Activated naive CD4-positive, alpha-beta T cell treated with anti-CD3 and anti-CD28 coated beads, Interleukin-2, amount 50 U/mL, for 72 hours (primary cell): Measurements from ENCODE around the gene ODAD4. TPM values are rescaled to one million over a fixed set of nuclear protein-coding genes. Genes with fewer than 3 reads are reported as not detected.

Experiments used
- ATAC-seq, 2 donors: fragments of 150-1000 bp; cut with Tn5 transposase; 2 replicates each; pipeline ENCODE4 v1.10.0; 2021; ENCODE audit warnings: mild to moderate bottlenecking in 2 of 2, moderate library complexity in 2 of 2
- DNase-seq, 2 donors: peaks; one replicate each; pipeline ENCODE4 v3.0.0; 2021 to 2022; ENCODE audit warnings: low spot score in 2 of 2
- H3K27ac Mint-ChIP-seq, 2 donors: one replicate each; pipeline ENCODE4 v1.8.0; 2022; ENCODE audit warnings: mild to moderate bottlenecking in 2 of 2, mixed read lengths in 2 of 2
- H3K36me3 Mint-ChIP-seq, 2 donors: one replicate each; pipeline ENCODE4 v1.8.0; 2022; ENCODE audit warnings: mixed read lengths in 2 of 2
- H3K9me3 Mint-ChIP-seq, 2 donors: one replicate each; pipeline ENCODE4 v1.8.0; 2022; ENCODE audit warnings: mixed read lengths in 2 of 2
- total RNA-seq, 2 donors: library from RNA; stranded (reverse); gene quantifications; one replicate each; pipeline ENCODE4 v1.2.3, GENCODE V29; 2022

ODAD4 gene, protein sequence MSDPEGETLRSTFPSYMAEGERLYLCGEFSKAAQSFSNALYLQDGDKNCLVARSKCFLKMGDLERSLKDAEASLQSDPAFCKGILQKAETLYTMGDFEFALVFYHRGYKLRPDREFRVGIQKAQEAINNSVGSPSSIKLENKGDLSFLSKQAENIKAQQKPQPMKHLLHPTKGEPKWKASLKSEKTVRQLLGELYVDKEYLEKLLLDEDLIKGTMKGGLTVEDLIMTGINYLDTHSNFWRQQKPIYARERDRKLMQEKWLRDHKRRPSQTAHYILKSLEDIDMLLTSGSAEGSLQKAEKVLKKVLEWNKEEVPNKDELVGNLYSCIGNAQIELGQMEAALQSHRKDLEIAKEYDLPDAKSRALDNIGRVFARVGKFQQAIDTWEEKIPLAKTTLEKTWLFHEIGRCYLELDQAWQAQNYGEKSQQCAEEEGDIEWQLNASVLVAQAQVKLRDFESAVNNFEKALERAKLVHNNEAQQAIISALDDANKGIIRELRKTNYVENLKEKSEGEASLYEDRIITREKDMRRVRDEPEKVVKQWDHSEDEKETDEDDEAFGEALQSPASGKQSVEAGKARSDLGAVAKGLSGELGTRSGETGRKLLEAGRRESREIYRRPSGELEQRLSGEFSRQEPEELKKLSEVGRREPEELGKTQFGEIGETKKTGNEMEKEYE
- 1 to 10 TPM; 1.2 to 2.0 TPM for total RNA-seq

DNA sequence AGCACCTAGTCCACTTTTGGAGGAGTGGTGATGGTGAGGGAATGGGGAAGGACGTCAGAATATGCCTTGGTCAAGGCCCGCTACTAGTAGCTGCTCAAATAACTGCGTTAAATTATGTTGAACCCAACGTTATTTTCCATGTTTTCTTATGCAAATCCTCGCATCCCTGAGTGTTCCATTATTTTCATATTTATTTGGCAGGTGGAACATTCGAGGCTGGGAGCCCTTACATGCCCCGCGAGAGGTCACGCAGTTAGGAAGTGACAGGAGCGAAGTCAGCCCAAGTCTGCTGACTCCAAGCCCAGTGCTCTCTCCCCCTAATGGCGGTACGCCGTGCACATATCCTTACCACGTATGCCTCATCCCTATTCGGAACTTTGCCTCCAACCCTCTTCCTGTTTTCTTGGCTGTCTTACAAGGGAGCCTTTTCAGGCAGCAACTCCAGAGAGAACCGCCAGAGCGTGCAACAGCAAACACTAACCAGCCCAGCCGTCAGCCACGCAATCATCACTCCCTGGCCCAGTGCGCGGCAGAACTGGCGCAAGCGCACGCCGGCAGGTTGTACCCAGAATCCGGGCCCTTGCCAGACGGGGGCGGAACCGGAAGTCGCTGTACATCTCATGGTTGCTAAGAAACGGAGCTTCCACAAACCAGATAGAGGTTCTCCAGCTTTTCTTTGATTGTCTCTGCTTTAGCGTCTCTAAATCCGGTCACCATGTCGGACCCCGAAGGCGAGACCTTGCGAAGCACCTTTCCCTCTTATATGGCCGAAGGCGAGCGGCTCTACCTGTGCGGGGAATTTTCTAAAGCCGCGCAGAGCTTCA is at the start of gene ODAD4:
ODAD4 (plus strand) TSS at position 609 of the 824 bp plus-strand sequence; CDS start at position 716, 107 bp downstream.
- no peaks in the 10 kb centered on the region for H3K9me3 Mint-ChIP-seq
- ATAC-seq, result peak; percentile 98 to 99
- peak; percentile 94 to 96 for DNase-seq
- peaks cover 0 to 13% of the 10 kb centered on the region in 2 donors for H3K36me3 Mint-ChIP-seq
- peak within 1 kb of the TSS; percentile 86 to 90 for H3K27ac Mint-ChIP-seq

DNA sequence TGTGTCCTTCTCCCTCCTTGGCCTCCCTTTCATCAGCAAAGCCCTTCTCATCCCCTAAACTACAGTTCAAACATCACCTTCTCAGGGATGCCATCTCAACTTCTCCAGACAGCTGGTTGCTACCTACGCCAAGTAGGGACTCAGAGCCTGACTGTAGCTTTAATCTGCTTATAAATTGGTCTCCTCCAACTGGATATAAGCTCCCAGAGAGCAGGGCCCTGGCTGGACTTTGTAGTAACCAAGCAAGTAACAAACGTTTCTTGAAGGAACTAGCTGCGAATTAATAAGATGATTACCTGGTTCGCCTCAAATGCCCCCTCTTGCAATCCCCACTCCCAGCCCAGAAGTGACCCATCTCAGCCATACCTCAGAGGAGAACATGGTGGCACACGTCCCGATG is 47.7 kb upstream of the ODAD4 start:
- DNase-seq (no peak), ATAC-seq (no peak)
- peak overlapping the region in 1 of 2 donors; percentile 22 for H3K27ac Mint-ChIP-seq
- H3K9me3 Mint-ChIP-seq, result no peaks in the 10 kb centered on the region
- peaks cover 24% of the 10 kb centered on the region in 2 donors for H3K36me3 Mint-ChIP-seq

DNA sequence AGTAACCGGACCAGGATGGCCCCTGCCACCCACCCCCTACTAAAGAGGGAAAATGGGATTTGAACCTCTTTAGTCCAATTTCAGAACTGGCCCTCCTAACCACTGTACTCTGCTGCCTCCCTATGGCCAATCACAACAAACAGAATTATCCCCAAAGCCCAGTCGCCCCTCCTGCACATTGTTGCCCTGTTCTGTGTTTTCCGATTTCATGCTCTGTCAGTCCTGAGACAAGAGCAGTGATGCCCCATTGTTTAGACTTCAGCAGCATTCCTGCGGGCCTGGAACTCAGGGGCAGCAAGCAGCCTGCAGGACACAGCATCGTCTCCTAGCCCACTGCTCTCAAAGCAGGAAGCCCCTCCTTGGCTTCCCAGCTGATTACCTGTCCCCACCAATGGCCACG is 44.7 kb upstream of the ODAD4 start:
- Mint-ChIP-seq H3K9me3 (no peaks in the 10 kb centered on the region), H3K27ac (no peak overlapping the region), H3K36me3 (peaks cover 19 to 20% of the 10 kb centered on the region in 2 donors)
- DNase-seq (no peak), ATAC-seq (no peak)

DNA sequence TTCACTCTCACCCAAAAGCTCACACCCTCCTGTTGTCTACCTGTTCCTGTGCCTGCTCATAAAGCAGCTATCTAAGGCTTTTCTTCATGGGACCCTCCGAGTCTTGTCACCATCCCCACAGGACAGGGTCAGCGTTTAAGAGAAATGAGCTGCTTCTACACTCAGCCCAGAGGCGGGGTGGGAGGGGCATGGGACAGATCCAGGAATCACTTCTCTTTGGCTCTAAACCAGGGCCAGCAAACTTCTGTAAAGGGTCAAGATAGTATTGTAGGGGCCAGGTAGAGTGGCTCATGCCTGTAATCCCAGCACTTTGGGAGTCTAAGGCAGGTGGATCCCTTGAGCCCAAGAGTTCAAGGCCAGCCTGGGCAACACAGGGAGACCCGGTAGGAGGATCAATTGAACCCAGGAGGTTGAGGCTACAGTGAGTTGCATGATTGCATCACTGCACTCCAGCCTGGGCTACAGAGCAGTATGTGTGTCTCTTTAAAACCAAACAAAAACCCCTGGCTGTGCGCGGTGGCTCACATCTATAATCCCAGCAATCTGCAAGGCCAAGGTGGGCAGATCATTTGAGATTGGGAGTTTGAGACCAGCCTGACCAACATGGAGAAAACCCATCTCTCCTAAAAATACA is 42.0 kb upstream of the ODAD4 start:
- H3K36me3 Mint-ChIP-seq, result peaks cover 14 to 25% of the 10 kb centered on the region in 2 donors

DNA sequence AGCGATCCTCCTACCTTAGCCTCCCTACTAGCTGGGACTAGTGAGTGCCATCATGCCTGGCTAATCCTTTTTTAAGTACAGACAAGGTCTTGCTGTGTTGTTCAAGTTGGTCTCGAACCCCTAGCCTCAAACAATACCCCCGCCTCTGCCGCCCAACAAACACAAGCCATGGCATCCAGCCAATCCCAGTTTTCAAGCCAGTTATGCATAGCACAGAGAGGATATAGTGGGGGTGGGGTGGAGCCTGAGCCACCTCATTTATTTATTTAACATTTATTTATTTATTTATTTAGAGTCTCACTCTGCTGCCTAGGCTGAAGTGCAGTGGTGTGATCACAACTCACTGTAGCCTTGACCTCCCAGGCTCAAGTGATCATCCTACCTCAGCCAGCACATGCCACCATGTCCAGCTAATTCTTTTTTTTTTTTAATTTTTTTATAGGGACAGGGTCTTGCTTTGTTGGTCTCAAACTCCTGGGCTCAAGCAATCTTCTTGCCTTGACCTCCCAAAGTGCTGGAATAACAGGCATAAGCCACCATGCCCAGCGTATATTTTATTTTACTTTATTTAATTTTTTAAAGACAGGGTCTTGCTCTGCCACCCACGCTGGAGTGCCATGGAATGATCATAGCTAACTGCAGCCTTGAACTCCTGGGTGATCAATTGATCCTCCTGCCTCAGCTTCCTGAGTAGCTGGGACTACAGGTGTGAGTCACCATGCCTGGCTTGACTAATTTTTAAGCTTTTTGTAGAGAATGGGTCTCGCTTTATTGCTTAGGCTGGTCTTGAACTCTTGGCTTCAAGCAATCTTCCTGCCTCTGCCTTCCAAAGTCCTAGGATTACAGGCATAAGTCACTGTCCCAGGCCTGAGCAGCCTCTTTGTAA is 39.0 kb upstream of the ODAD4 start:
- ATAC-seq (no peak), DNase-seq (no peak)
- H3K9me3 Mint-ChIP-seq, result no peaks in the 10 kb centered on the region
- peaks cover under 1 to 16% of the 10 kb centered on the region in 2 donors for H3K36me3 Mint-ChIP-seq
- H3K27ac Mint-ChIP-seq, result peak overlapping the region in 1 of 2 donors; percentile 85

More for the DNA sequence above, 42.0 kb upstream of the ODAD4 start:
- DNase-seq, result no peak
- no peak for ATAC-seq
- no peaks in the 10 kb centered on the region for H3K9me3 Mint-ChIP-seq
- H3K27ac Mint-ChIP-seq, result peak overlapping the region in 1 of 2 donors; percentile 60

DNA sequence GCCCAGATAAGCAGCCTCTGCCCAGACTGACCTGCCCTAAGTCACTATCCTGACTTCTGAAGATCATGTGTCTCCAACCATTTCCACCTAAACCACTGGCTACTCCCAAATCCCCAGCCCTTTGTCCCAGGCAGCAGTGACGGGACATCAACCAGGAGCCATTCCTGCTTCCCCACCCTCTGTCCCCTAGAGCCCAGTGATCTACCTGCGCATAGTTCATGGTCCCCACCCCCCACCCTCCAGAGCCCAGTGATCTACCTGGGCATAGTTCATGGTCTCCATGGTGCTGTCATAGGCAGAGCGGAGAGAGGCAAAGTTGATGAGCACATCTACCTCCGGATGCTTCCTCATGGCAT is 38.4 kb upstream of the ODAD4 start:
- peak overlapping the region in 1 of 2 donors; percentile 85 for H3K27ac Mint-ChIP-seq
- DNase-seq (no peak), ATAC-seq (no peak)
- H3K9me3 Mint-ChIP-seq, result no peaks in the 10 kb centered on the region
- H3K36me3 Mint-ChIP-seq, result peaks cover 0 to 14% of the 10 kb centered on the region in 2 donors

DNA sequence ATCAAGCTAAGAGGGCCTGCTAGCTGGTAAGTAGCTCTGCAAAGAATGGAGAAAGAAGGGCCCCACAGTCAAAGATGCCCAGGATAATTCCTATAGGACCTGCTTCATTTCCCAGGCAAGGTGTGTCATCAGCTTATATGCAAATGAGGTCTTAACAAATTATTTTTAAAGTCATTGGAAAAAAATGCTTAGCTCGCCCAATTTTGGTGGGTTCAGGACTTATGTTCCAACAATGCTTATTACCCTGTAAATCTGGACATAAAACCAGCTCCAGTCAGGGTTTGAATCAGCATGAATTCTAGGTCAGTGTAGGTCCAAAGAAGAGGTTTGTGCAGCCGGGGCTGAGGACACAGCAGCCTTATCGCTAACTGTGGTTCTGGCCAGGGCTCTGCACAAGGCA is 37.0 kb upstream of the ODAD4 start:
- no peak for DNase-seq
- no peak for ATAC-seq
- Mint-ChIP-seq H3K27ac (no peak overlapping the region), H3K9me3 (no peaks in the 10 kb centered on the region), H3K36me3 (peaks cover 0 to 10% of the 10 kb centered on the region in 2 donors)

DNA sequence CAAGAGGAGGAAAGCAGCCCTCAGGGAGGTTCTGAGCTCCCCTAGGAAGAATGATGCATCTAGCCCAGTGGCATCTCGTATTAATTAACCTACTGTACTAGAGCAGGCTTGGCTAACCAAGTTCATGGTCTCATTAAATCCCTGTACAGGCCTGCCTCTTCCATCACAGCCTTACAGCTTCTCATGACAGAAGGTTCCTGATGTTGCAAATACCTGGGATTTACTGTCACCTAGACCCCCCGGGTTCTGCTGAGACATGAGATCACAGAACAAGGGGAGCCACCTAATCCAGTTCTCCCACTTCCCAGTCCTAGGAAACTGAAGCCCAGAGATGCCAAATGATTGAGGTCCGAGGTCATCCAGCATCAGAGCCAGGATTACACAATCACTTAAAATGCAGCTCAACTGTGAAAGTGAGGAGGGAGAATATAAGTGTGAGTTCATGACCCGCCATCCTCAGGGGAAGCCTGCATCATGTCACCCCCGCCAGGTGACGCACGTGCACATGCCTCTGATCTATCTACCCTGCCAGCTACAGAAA is 35.6 kb upstream of the ODAD4 start:
- Mint-ChIP-seq H3K27ac (peak overlapping the region in 1 of 2 donors; percentile 68), H3K36me3 (peaks cover 0 to 6% of the 10 kb centered on the region in 2 donors)
- ATAC-seq, result no peak

DNA sequence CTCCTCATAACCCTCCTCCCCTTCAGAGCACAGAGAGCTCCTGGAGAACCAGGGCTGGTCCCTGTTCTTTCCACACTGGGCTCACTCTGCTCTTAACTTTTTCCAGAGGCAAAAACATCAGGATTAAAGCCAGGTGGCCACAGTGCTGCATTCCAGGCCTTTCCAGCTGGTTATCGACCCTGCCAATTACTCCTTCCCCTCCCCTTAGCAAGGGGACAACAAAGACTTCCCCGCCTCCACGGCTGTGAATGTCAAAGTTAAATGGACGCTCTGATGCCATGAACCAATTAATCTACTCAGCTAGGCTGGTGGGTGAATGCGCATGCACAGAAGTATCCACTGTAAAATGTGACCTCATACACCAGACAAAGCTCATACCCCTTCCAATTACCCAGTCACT is 34.8 kb upstream of the ODAD4 start:
- peaks cover 0 to 4% of the 10 kb centered on the region in 2 donors for H3K36me3 Mint-ChIP-seq
- H3K27ac Mint-ChIP-seq, result no peak overlapping the region
- H3K9me3 Mint-ChIP-seq, result no peaks in the 10 kb centered on the region
- no peak for DNase-seq
- no peak for ATAC-seq

More for the DNA sequence above, 35.6 kb upstream of the ODAD4 start:
- DNase-seq, result no peak
- H3K9me3 Mint-ChIP-seq, result no peaks in the 10 kb centered on the region

DNA sequence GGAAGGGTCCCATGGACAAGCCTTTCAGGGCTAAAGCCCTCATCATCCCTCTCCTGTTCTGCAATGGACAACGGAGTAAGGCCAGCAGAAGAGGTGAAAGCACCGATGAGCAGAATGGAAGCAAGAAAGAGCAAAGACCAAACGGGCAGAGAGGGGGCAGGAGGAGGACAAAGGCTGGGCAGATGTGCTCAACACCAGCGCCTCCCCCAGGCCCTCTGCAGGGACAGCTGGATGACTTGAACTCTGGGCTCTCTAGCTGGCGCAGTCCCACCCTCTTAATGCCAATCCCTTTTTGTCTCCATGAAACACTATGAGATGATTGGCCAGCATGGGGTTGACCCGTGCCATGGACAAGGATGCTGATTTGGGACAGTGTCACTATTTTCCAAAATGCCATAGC is 33.7 kb upstream of the ODAD4 start:
- Mint-ChIP-seq H3K27ac (no peak overlapping the region), H3K36me3 (peaks cover 8 to 10% of the 10 kb centered on the region in 2 donors), H3K9me3 (no peaks in the 10 kb centered on the region)
- DNase-seq (no peak), ATAC-seq (no peak)

DNA sequence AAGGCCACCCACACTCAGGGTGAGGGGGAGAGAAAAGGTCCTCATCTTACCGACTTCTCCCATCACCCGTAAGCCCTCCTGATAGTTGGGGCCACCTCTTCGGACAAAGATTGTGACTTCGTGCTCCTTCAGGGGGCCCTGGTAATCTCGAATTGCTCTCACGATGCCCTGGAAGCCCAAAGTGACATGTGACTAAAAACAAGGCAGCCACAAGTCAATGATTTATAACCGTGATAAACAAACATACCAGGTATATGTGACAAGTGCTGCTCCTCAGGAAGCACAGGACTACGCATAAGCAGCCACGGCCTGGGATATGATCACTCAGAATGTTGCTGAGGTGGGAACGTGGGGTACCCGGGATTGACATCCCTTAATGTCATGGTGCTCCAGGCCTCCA is 28.8 kb upstream of the ODAD4 start:
- Mint-ChIP-seq H3K9me3 (no peaks in the 10 kb centered on the region), H3K36me3 (peaks cover 6 to 13% of the 10 kb centered on the region in 2 donors), H3K27ac (peak overlapping the region in 1 of 2 donors; percentile 24)
- no peak for DNase-seq
- ATAC-seq, result no peak

DNA sequence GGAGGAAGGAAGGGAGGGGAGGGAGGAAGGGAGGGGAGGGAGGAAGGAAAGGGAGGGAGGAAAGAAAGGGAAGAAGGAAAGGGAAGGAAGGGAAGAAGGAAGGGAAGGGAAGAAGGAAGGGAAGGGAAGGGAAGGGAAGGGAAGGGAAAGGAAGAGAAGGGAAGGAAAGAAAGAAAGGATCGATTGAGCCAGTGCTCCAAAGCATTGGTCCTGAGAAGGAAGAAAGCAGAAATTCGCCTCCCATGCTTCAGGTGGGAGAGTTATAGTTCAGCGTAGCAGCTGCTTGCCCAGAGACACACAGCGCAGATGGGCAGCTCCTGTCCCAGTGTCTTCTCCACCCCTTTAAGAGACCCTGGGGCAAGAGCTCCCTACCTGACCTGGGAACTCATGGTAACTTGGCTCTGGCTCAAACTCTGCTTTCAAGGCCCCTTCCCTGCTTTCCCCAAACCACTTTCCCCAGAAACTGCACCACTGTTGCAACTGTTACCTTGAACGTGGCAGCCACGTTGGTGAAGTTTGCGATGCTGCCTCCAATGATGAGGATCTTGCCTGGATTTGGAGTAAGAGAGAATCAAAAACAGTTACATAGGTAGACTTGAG is 26.1 kb upstream of the ODAD4 start:
- H3K9me3 Mint-ChIP-seq, result no peaks in the 10 kb centered on the region
- ATAC-seq (no peak), DNase-seq (no peak)
- H3K27ac Mint-ChIP-seq, result no peak overlapping the region
- H3K36me3 Mint-ChIP-seq, result peaks cover 7 to 13% of the 10 kb centered on the region in 2 donors

DNA sequence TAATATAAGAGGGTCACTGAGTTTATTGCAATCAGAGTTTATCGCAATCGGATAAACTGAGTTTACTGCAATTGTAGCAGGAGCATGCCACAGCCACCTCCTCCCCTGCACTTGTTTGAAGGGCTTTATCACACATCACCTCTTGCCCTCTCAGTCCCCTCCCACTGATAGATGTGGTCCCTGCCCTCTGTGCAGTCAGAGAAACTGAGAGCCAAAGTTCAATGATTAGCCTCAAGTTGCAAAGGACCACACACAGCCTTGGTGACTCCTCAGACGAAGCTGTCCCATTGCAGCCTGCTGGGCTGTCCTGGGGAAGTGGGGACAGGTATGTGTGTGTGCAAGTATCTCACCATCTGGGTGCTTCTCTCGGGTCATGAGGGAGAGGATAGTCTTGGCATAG is 25.2 kb upstream of the ODAD4 start:
- H3K36me3 Mint-ChIP-seq, result peaks cover 15 to 16% of the 10 kb centered on the region in 2 donors
- H3K27ac Mint-ChIP-seq, result no peak overlapping the region
- ATAC-seq (no peak), DNase-seq (no peak)
- H3K9me3 Mint-ChIP-seq, result no peaks in the 10 kb centered on the region

DNA sequence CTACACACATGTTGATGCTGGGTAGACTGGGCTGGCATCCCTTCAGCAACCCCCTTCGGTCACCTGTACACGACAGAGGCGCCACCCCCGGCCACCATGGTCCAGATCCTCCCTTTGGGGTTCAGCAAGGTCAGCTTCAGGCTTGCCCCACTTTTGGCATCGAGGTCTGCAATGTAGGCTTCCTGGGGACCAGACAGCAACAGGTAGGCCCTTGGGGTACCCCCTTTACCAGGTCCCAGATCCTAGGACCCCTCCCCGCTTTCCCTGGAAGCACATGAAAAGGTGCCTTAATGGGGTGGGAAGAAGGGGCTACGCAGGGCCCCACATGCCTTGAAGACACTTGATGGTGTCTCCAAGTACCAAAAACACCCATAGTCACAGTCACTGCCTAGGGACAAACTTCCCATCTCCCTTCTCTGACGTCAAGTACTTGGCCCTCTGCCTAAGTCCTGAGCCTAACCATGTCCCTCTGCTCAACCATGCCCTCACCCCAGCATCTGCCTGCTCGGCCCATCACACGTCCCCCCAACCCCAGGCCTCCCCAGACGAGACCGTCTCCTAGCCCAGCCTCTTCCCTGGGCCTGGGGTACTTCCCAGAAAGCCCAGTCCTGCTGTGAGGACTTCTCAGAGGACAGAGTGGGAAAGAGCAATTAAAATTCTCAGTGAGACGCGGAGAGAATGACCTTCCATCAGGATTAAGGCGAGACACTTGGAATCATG is 23.8 kb upstream of the ODAD4 start:
- no peak for ATAC-seq
- DNase-seq, result no peak
- Mint-ChIP-seq H3K9me3 (no peaks in the 10 kb centered on the region), H3K36me3 (peaks cover 10 to 11% of the 10 kb centered on the region in 2 donors), H3K27ac (no peak overlapping the region)
